NCI-H1694 (cell line): ENCODE measurements around the gene FAM181A.

Experiments used
- DNase-seq: peaks from one replicate; lab custom pipeline; 2025; lab: John Stamatoyannopoulos, UW

The FAM181A gene

DNA sequence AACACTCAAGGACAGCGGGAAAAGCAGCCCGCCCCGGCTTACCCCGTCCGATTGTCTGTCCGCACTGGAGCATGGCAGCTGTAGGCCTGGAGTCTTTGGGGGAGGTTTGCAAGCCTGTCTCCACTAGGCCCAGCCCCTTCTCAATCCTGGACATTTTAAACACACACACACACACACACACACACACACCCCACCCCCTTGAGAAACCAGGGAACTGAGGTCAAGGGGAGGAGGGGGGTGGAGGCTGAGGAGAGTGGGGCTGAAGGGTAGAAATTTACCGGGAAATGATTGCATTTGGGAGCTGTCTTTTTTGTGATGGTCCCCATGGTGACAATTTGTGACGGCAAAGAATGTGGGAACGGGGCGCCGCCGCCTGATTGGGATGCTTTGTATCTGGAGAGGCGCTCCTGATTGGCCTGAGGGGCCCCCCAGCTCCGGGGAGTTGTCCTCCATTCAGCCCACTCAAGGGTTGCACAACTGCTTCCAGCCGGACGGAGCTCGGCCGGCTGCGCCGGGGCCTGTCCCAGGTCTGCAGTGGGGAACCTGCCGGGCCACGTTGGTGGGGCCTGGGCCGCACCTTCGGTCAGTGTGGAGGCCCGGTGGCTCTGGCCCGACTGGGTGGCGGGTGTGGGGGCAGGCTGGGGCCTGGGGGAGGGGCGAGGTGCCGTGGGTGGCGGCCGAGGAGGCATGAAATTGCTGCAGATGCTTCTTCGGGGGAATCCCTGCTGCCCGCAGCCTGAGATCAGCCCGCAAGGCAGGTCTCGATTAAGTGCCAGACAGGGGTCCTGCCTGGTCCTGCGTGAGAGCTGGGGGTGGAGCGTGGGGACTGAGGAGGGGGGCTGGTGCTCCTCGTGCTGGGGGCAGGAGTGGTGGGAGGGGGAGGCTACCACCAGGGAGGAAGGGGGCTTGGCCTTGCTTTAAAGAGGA is at the start of gene FAM181A:
FAM181A (plus strand) TSS at position 472 of the 927 bp plus-strand sequence. CDS start 942 bp downstream, outside the sequence.
- DNase-seq, result no peak

- DNase-seq, result no peak
Measured at GRCh38 chr14:93878212-93878611, 48.9 kb upstream of the FAM181A start.

GRCh38 chr14:93878871-93879270 is 48.3 kb upstream of the FAM181A start:
- no peak for DNase-seq

- no peak for DNase-seq
Measured at GRCh38 chr14:93879362-93879983, 47.7 kb upstream of the FAM181A start.

- peak; percentile 34 for DNase-seq
Measured at GRCh38 chr14:93880021-93880820, 46.9 kb upstream of the FAM181A start.

DNA sequence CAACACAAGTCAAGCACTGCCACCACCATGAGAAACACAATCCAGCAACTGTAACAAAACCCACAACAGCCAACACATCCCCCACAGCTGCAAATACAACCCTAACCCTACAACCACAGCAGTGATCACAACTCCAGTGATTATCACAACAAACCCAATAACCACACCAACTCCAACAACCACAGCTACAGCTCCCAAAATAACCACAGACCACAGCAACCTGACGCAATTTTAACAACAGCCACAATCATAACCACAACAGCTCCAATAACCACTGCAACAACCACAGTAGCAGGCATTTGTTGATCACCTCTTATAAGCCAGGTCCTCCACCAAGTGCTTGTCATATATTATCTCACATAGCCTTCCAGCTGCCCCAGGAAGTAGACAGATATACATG is 42.2 kb upstream of the FAM181A start:
- DNase-seq, result no peak

DNA sequence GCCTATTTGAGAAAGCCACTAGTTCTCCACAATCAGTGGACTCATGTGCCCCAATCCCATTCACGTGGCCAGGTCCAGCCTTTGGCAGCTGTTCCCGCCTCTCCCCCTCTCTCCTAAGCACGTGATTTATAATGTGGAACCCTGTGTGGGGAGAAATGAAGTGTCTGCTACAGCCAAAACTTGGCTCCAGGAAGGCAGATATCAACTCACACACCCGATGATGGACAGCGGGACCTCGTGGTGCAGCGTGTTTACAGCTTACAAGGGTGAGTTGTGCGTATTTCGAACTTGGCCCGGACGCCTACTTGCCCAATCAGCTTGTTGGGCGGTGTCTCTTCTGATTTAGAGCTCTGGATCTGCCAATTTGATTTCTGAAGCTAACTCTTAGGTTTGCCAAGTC is 38.1 kb upstream of the FAM181A start:
- DNase-seq, result no peak

- DNase-seq, result no peak
Measured at GRCh38 chr14:93889739-93890483, 37.2 kb upstream of the FAM181A start.

DNA sequence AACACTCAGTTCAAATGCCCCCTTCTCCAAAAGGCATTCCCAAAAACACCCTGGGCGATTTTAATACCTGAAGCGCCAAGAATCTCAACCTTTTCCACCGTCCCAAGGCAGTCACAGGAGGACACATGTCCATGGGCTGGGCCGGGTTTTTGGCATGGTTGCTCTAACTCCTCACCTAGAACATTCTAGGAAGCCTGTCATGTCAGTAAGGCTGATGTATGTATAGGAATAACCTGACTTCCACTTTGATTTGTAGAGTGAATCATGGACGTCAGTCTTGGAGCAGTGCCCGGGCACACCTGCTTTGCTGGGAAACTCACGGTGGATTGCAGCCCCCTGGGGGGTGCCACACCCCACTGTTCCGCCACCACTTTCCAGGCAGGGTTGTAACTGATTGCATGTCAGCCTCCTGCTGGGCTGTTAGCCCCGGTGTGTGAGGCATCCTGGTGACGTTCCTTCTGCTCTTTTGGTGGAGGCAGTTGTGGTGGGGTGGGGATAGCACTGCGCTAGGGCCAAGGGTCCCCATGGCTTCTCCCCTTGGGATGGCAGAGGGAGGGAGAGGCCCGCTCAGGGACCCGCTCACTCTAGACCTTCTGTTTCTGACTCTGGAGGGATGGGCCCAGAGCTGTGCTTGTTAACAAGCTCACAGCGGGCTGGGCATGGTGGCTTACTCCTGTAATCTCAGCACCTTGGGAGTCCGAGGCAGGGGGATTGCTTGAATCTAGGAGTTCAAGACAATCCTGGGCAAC is 35.2 kb upstream of the FAM181A start:
- no peak for DNase-seq

DNA sequence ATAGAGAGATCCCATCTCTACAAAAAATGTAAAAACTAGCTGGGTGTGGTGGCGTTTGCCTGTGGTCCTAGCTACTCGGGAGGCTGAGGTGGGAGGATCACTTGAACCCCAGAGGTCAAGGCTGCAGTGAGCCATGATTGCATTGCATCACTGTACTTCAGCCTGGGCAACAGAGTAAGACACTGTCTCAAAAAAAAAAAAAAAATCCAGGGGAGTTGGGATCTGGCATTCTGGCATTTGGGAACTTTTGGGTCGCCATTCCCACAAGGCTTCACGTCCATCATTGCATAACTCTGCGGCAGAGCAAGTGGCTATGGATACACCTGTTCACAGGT is 34.7 kb upstream of the FAM181A start:
- DNase-seq, result no peak

DNA sequence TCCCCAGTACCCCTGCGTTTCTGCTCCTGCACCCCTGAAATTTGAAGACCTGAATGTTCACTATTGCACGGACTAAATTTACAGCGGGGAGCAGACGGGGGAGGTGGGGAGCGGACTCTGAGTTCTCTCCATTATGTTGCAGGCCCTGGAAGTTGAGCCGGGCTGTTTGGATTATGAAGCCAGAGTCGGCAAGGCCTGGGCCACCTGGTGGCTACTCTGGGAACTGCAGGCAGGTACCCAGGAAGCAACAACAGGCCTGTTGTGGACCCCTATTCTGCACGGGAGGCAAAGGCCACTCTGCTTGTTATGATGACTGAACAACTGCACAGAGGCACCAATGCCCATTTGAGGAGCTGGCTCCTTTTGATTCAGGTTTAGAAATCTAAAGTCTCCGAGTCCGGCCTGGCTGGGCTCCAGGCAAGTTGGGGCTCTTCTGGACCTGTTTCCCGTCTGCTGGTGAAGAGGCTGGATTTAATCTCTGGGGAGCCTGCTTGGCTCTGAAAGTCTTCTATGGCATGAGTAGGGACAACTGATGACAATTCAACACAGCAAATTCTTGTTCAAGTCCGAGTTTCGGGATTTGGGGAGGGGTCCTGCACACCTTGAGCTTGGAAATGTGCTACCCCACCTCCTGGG is 34.1 kb upstream of the FAM181A start:
- DNase-seq, result peak; percentile 86

DNA sequence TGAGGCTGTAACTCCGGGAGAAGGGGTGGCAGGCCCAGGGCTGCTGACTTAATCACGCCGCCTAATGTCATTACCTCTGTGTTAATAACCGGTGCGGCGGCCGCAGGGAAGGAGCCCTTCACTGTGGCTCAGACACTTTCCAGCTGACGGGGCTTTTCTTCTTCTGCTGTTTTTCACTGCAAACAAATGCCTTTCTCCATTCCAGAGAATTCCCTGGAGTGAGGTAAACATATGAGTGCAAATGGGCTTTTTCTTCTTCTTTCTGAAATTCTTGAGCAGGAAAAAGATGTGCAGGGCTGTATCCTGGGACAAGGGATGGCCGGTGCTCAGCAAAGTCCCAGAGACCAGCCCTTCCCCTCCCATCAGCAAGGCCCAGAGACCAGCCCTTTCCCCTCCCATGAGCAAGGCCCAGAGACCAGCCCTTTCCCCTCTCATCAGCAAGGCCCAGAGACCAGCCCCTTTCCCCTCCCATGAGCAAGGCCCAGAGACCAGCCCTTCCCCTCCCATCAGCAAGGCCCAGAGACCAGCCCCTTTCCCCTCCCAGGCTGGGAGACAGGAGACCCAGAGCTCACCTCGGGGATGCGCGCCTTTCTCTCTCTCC is 33.4 kb upstream of the FAM181A start:
- no peak for DNase-seq

- DNase-seq, result peak; percentile 20
Measured at GRCh38 chr14:93895023-93895604, 32.0 kb upstream of the FAM181A start.

- DNase-seq, result no peak
Measured at GRCh38 chr14:93897476-93897845, 29.7 kb upstream of the FAM181A start.

GRCh38 chr14:93898081-93898611 is 29.0 kb upstream of the FAM181A start:
- no peak for DNase-seq

GRCh38 chr14:93898731-93899130 is 28.4 kb upstream of the FAM181A start:
- DNase-seq, result no peak

- no peak for DNase-seq
Measured at GRCh38 chr14:93901813-93902212, 25.3 kb upstream of the FAM181A start.

- no peak for DNase-seq
Measured at GRCh38 chr14:93902619-93903307, 24.4 kb upstream of the FAM181A start.
